ENCODE results near the gene TNIK. TPM values are rescaled to one million over a fixed set of nuclear protein-coding genes. Genes with fewer than 3 reads are reported as not detected.

The TNIK gene
- total RNA-seq, 2 donors from 2014 or later, result 5.6 to 47.1 TPM

- TF ChIP-seq POLR2AphosphoS5 (IDR thresholded peaks at IDR 0.05) (no peak), POLR2A (IDR thresholded peaks at IDR 0.05) (no peak)
- Histone ChIP-seq H3K27ac (no peak overlapping the region), H3K9me3 (no peaks in the 10 kb centered on the region), H3K4me3 (no peak overlapping the region), H3K36me3 (no peaks in the 10 kb centered on the region), H3K27me3 (replicated peaks; ENCODE audit: insufficient read depth) (no peaks in the 10 kb centered on the region), H3K4me1 (replicated peaks) (no peaks in the 10 kb centered on the region)
- intact Hi-C loops (cut with DNase I), result no loop called here
- DNase-seq (ENCODE audit: low spot score), result no peak
- WGBS, result 54% methylated on average over 1 of the region's 1 CpG
Observed at GRCh38 chr3:171225708-171226107, 234.5 kb downstream of the TNIK start.

- no peak for DNase-seq (ENCODE audit: low spot score)
- intact Hi-C loops (cut with DNase I), result no loop called here
- no peaks in the 10 kb centered on the region for H3K27me3 ChIP-seq (replicated peaks; ENCODE audit: insufficient read depth)
- H3K36me3 ChIP-seq, result no peaks in the 10 kb centered on the region
- no peaks in the 10 kb centered on the region for H3K4me1 ChIP-seq (replicated peaks)
- no peaks in the 10 kb centered on the region for H3K9me3 ChIP-seq
- H3K27ac ChIP-seq, result no peak overlapping the region
- TF ChIP-seq CTCF (IDR thresholded peaks at IDR 0.05) (no peak), POLR2A (IDR thresholded peaks at IDR 0.05) (no peak), POLR2AphosphoS5 (IDR thresholded peaks at IDR 0.05) (no peak)
- no peak overlapping the region for H3K4me3 ChIP-seq
- WGBS, result 99% methylated on average over 2 of the region's 2 CpGs
Observed at GRCh38 chr3:171225165-171225564, 235.0 kb downstream of the TNIK start.

- no peak overlapping the region for H3K4me3 ChIP-seq
- intact Hi-C loops (cut with DNase I), result no loop called here
- TF ChIP-seq POLR2AphosphoS5 (IDR thresholded peaks at IDR 0.05), result no peak
- no peak for TF ChIP-seq CTCF (IDR thresholded peaks at IDR 0.05)
- TF ChIP-seq POLR2A (IDR thresholded peaks at IDR 0.05), result no peak
- DNase-seq (ENCODE audit: low spot score), result no peak
- no peaks in the 10 kb centered on the region for H3K9me3 ChIP-seq
- H3K4me1 ChIP-seq (replicated peaks), result no peaks in the 10 kb centered on the region
- no peaks in the 10 kb centered on the region for H3K36me3 ChIP-seq
- H3K27me3 ChIP-seq (replicated peaks; ENCODE audit: insufficient read depth), result no peaks in the 10 kb centered on the region
- WGBS, result 96% methylated on average over 1 of the region's 1 CpG
- H3K27ac ChIP-seq, result no peak overlapping the region
Observed at GRCh38 chr3:171223396-171223795, 236.8 kb downstream of the TNIK start.

- Histone ChIP-seq H3K4me1 (replicated peaks) (no peaks in the 10 kb centered on the region), H3K27me3 (replicated peaks; ENCODE audit: insufficient read depth) (no peaks in the 10 kb centered on the region), H3K27ac (no peak overlapping the region), H3K9me3 (no peaks in the 10 kb centered on the region), H3K4me3 (no peak overlapping the region), H3K36me3 (no peaks in the 10 kb centered on the region)
- WGBS, result 36% methylated on average over 5 of the region's 5 CpGs
- DNase-seq (ENCODE audit: low spot score), result no peak
- intact Hi-C loops (cut with DNase I), result no loop called here
- TF ChIP-seq CTCF (IDR thresholded peaks at IDR 0.05), result no peak
- no peak for TF ChIP-seq POLR2A (IDR thresholded peaks at IDR 0.05)
- no peak for TF ChIP-seq POLR2AphosphoS5 (IDR thresholded peaks at IDR 0.05)
Observed at GRCh38 chr3:171222995-171223394, 237.2 kb downstream of the TNIK start.

GRCh38 chr3:171221597-171221996 is 238.6 kb downstream of the TNIK start:
- no peak overlapping the region for H3K4me3 ChIP-seq
- H3K27ac ChIP-seq, result no peak overlapping the region
- no peak for DNase-seq (ENCODE audit: low spot score)
- no peaks in the 10 kb centered on the region for H3K27me3 ChIP-seq (replicated peaks; ENCODE audit: insufficient read depth)
- intact Hi-C loops (cut with DNase I), result no loop called here
- TF ChIP-seq POLR2A (IDR thresholded peaks at IDR 0.05) (no peak), CTCF (IDR thresholded peaks at IDR 0.05) (no peak), POLR2AphosphoS5 (IDR thresholded peaks at IDR 0.05) (no peak)
- H3K4me1 ChIP-seq (replicated peaks), result no peaks in the 10 kb centered on the region
- no peaks in the 10 kb centered on the region for H3K9me3 ChIP-seq
- H3K36me3 ChIP-seq, result no peaks in the 10 kb centered on the region
- 93% methylated on average over 2 of the region's 2 CpGs for WGBS

All from prostate gland (tissue), 2 donors.